HepG2 (cell line): ENCODE measurements around the gene CAND1. TPM values are rescaled to one million over a fixed set of nuclear protein-coding genes. Genes with fewer than 3 reads are reported as not detected.

Experiments used
- ATAC-seq: fragments of 200-7000 bp; cut with Tn5 transposase; 3 replicates; pipeline ENCODE4 v1.9.1; 2020; ENCODE audit warnings: mild to moderate bottlenecking, moderate library complexity
- BruUV-seq: library from RNA; stranded (reverse); fragments of 400-500 nt; replicated peaks from 2 replicates; lab custom pipeline; 2021; lab: Mats Ljungman, UMichigan
- CTCF ChIA-PET: fragments of 300-600 bp; formaldehyde crosslinking; extraction: SDS; loops from one replicate; lab custom pipeline; 2021; ENCODE audit warnings: low total read pairs, inconsistent platforms, low intra/inter-chr PET ratio; lab: Yijun Ruan, JAX
- POLR2A ChIA-PET: fragments of 350-600 bp; sonication (Branson Sonifier 250); formaldehyde crosslinking; loops from one replicate; lab custom pipeline; 2020; ENCODE audit warnings: antibody characterized with exemption, inconsistent platforms; lab: Yijun Ruan, JAX
- DNase-seq: peaks from one replicate; pipeline ENCODE4 v3.0.0-alpha.2; 2015; ENCODE audit warnings: low spot score
- FAIRE-seq: peaks from 3 replicates; lab custom pipeline; 2011; peaks lifted over from hg19 to GRCh38; lab: Jason Lieb, UNC
- H2AFZ ChIP-seq: one replicate; pipeline ENCODE4 v1.6.1; 2011; ENCODE audit warnings: low read length, inconsistent platforms
- H3K27ac ChIP-seq: fragments of 300-600 bp; 3 replicates; pipeline ENCODE4 v1.8.0; 2011; ENCODE audit warnings: mixed run types, mild to moderate bottlenecking, mixed read lengths, low read length, inconsistent platforms; ENCODE audit not compliant: insufficient read depth; ENCODE audit errors: extremely low read length
- H3K27me3 ChIP-seq, 2 experiments: fragments of 200-600 bp in 1 of 2; 2 replicates in 1 of 2; 3 replicates in 1 of 2; pipeline versions ENCODE4 v1.6.0 to v1.8.0; 2011; ENCODE audit warnings: low read length in 2 of 2, mild to moderate bottlenecking in 2 of 2, moderate library complexity in 2 of 2, inconsistent platforms in 1 of 2; ENCODE audit not compliant: insufficient read depth in 2 of 2, control insufficient read depth in 1 of 2
- H3K36me3 ChIP-seq, 2 experiments: fragments of 200-600 bp in 1 of 2; replicated peaks in 1 of 2; 2 replicates in 1 of 2; 3 replicates in 1 of 2; pipeline versions ENCODE4 v1.5.1 to v1.8.0; 2011; ENCODE audit warnings: low read length in 2 of 2, inconsistent platforms in 1 of 2; ENCODE audit not compliant: insufficient read depth in 2 of 2, control insufficient read depth in 1 of 2
- H3K4me1 ChIP-seq: 2 replicates; pipeline ENCODE4 v1.5.1; 2012; ENCODE audit warnings: low read length, inconsistent platforms; ENCODE audit not compliant: insufficient read depth
- H3K4me2 ChIP-seq: 2 replicates; pipeline ENCODE4 v1.6.0; 2011; ENCODE audit warnings: low read depth, low read length, inconsistent platforms
- H3K4me3 ChIP-seq, 3 experiments: fragments of 200-600 bp in 1 of 3; sonication (generic), shearing (Covaris generic) in 1 of 3; replicated peaks in 1 of 3; 2 replicates each; pipeline ENCODE4 v1.5.1; 2011 to 2016; ENCODE audit warnings: low read length in 3 of 3, inconsistent platforms in 2 of 3, low read depth in 2 of 3, mild to moderate bottlenecking in 2 of 3, control low read depth in 1 of 3, mixed read lengths in 1 of 3; ENCODE audit not compliant: insufficient read depth in 1 of 3
- H3K79me2 ChIP-seq: one replicate; pipeline ENCODE4 v1.6.1; 2011; ENCODE audit warnings: low read length, inconsistent platforms; ENCODE audit not compliant: insufficient read depth
- H3K9ac ChIP-seq: 2 replicates; pipeline ENCODE4 v1.6.0; 2011; ENCODE audit warnings: mild to moderate bottlenecking, low read depth, low read length, inconsistent platforms; ENCODE audit not compliant: insufficient read depth
- H3K9me3 ChIP-seq: 2 replicates; pipeline ENCODE4 v1.5.1; 2012; ENCODE audit warnings: mild to moderate bottlenecking, low read length
- H4K20me1 ChIP-seq: 2 replicates; pipeline ENCODE4 v1.6.0; 2011; ENCODE audit warnings: inconsistent platforms, mild to moderate bottlenecking, low read length, moderate library complexity; ENCODE audit not compliant: insufficient read depth
- BORCS8-MEF2B ChIP-seq: sonication (generic); formaldehyde crosslinking; IDR thresholded peaks from 2 replicates; pipeline ENCODE4 v1.8.0; 2022; ENCODE audit warnings: mild to moderate bottlenecking, missing genetic modification reagents
- CENPX ChIP-seq: sonication (generic); formaldehyde crosslinking; IDR thresholded peaks from 2 replicates; pipeline ENCODE4 v1.9.0; 2021; ENCODE audit warnings: mild to moderate bottlenecking, missing genetic modification reagents, moderate library complexity
- EP300 ChIP-seq, 3 experiments: sonication (generic) in 1 of 3; formaldehyde crosslinking in 1 of 3; IDR thresholded peaks; 2 replicates each; pipeline versions ENCODE4 v1.5.1 to v1.6.1; 2011 to 2020; ENCODE audit warnings: low read depth in 2 of 3, low read length in 2 of 3, borderline replicate concordance in 1 of 3, improper control_type of control experiment in 1 of 3, mild to moderate bottlenecking in 1 of 3, missing genetic modification reagents in 1 of 3, moderate library complexity in 1 of 3
- MBD4 ChIP-seq: IDR thresholded peaks from 2 replicates; pipeline ENCODE4 v1.6.1; 2012; ENCODE audit warnings: low read length, inconsistent platforms, borderline replicate concordance
- NCOA1 ChIP-seq: sonication (generic); formaldehyde crosslinking; IDR thresholded peaks from 2 replicates; pipeline ENCODE4 v1.9.0; 2021; ENCODE audit warnings: missing genetic modification reagents
- PHF8 ChIP-seq: sonication (generic); formaldehyde crosslinking; IDR thresholded peaks from 2 replicates; pipeline ENCODE4 v1.5.0; 2020; ENCODE audit warnings: missing genetic modification reagents
- ZNF124 ChIP-seq: sonication (generic); formaldehyde crosslinking; IDR thresholded peaks from 2 replicates; pipeline ENCODE4 v1.4.0; 2020; ENCODE audit warnings: missing genetic modification reagents
- ZNF138 ChIP-seq: sonication (generic); formaldehyde crosslinking; IDR thresholded peaks from 2 replicates; pipeline ENCODE4 v1.5.0; 2020; ENCODE audit warnings: mild to moderate bottlenecking, low read depth, missing genetic modification reagents
- ZNF674 ChIP-seq: sonication (generic); formaldehyde crosslinking; IDR thresholded peaks from 2 replicates; pipeline ENCODE4 v1.5.0; 2020; ENCODE audit warnings: low read depth, mild to moderate bottlenecking, missing genetic modification reagents
- ZNF709 ChIP-seq: sonication (generic); formaldehyde crosslinking; IDR thresholded peaks from 2 replicates; pipeline ENCODE4 v1.5.0; 2020; ENCODE audit warnings: mild to moderate bottlenecking, missing genetic modification reagents
- WGBS: methylation state at CpG from one replicate; pipeline ENCODE4 v1.1.6; 2017; ENCODE audit warnings: low lambda C conversion rate; 5-methylcytosine and 5-hydroxymethylcytosine counted together
- in situ Hi-C: cut with HindIII; loops from 2 replicates; pipeline ENCODE4 v1.10.0; 2017; ENCODE audit warnings: low pct_unique_long_range_greater_than_20kb; ENCODE audit not compliant: extremely low pct_ligation_motif_present
- intact Hi-C: fragments of 100-400 bp; cut with micrococcal nuclease; formaldehyde crosslinking; loops from one replicate; pipeline ENCODE4 v1.10.0; 2022; ENCODE audit not compliant: unreplicated experiment
- polyA plus RNA-seq, 8 experiments: library from polyadenylated mRNA; depleted of rRNA in 3 of 8; stranded (reverse) in 7 of 8; unstranded in 1 of 8; fragments of >200 nt; fragmentation: Illumina TruSeq in 4 of 8; extraction: Trizol in 4 of 8; gene quantifications; 2 replicates each; pipeline versions ENCODE4 v1.2.1 to v1.2.3, GENCODE V29; 2011 to 2016; ENCODE audit warnings: low read depth in 4 of 8, missing spikeins in 1 of 8, mixed read lengths in 1 of 8; ENCODE audit not compliant: insufficient read depth in 1 of 8
- total RNA-seq, 5 experiments: library from RNA; depleted of rRNA; stranded (reverse); fragments of >200 nt; fragmentation: Illumina TruSeq; extraction: Trizol; gene quantifications; 2 replicates each; pipeline ENCODE4 v1.2.3, GENCODE V29; 2016; ENCODE audit warnings: low read depth in 1 of 5
- TF ChIP-seq, protein P1 (sequence below): sonication (generic); formaldehyde crosslinking; IDR thresholded peaks from 2 replicates; pipeline ENCODE4 v1.5.0; 2020; ENCODE audit warnings: mild to moderate bottlenecking, low read depth, missing genetic modification reagents, borderline replicate concordance
- TF ChIP-seq, protein P2 (sequence below): sonication (generic); formaldehyde crosslinking; IDR thresholded peaks from 2 replicates; pipeline ENCODE4 v1.4.0; 2020; ENCODE audit warnings: mild to moderate bottlenecking, missing genetic modification reagents, borderline replicate concordance
- TF ChIP-seq, protein P3 (sequence below): sonication (generic); formaldehyde crosslinking; IDR thresholded peaks from 2 replicates; pipeline ENCODE4 v1.4.0; 2020; ENCODE audit warnings: missing genetic modification reagents
- TF ChIP-seq, protein P4 (sequence below): sonication (generic); formaldehyde crosslinking; IDR thresholded peaks from 2 replicates; pipeline ENCODE4 v1.4.0; 2020; ENCODE audit warnings: missing genetic modification reagents
- TF ChIP-seq, protein P5 (sequence below): IDR thresholded peaks from 2 replicates; pipeline ENCODE4 v1.6.1; 2016; ENCODE audit warnings: low read depth, control low read depth

CAND1 gene
- total and polyA plus RNA-seq, 2 of the 13 experiments (the other 11 are each of a cell fraction or from before 2014, with no cell fraction given): 56.2 to 138 TPM

DNA sequence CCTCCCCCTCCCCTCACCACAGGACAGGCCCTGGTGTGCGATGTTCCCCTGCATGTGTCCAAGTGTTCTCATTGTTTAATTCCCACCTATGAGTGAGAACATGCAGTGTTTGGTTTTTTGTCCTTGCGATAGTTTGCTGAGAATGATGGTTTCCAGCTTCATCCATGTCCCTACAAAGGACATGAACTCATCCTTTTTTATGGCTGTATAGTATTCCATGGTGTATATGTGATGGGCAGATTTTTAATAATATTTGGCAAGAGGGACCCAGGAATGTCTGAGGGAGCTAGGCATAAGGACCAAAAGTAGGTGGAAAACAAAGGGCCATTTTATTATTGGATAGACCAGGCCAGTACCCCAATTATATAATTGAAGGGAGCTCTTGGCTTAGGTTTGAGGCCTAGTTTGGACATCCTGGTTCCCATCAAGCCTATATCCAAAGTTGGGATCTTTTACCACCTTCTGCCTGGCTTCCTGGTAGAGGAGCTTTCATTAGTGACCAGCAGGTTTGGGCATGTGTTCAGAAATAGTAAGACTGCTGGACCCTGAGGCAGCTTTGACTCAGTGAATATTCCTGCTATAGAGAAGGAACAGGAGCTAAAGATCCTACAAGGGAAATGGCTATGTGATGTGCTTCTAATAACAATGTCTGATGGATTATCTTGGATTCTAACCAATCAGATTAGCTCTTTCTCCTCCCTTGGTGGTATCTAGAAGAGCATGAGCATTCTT is 76.0 kb downstream of the CAND1 start:
- no peak for DNase-seq
- TF ChIP-seq BORCS8-MEF2B (CRISPR knock-in tag): no peak
- TF ChIP-seq MBD4: no peak
- TF ChIP-seq ZNF138 (CRISPR knock-in tag): no peak
- TF ChIP-seq, protein P1, sequence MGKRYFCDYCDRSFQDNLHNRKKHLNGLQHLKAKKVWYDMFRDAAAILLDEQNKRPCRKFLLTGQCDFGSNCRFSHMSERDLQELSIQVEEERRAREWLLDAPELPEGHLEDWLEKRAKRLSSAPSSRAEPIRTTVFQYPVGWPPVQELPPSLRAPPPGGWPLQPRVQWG: no peak
- TF ChIP-seq ZNF674 (CRISPR knock-in tag): no peak
- no peak for TF ChIP-seq NCOA1 (CRISPR knock-in tag)
- TF ChIP-seq PHF8 (CRISPR knock-in tag): no peak
- TF ChIP-seq, protein P2, sequence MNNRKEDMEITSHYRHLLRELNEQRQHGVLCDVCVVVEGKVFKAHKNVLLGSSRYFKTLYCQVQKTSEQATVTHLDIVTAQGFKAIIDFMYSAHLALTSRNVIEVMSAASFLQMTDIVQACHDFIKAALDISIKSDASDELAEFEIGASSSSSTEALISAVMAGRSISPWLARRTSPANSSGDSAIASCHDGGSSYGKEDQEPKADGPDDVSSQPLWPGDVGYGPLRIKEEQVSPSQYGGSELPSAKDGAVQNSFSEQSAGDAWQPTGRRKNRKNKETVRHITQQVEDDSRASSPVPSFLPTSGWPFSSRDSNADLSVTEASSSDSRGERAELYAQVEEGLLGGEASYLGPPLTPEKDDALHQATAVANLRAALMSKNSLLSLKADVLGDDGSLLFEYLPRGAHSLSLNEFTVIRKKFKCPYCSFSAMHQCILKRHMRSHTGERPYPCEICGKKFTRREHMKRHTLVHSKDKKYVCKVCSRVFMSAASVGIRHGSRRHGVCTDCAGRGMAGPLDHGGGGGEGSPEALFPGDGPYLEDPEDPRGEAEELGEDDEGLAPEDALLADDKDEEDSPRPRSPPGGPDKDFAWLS (CRISPR knock-in tag): no peak
- TF ChIP-seq ZNF124 (CRISPR knock-in tag): no peak
- no peak for TF ChIP-seq ZNF709 (CRISPR knock-in tag)
- TF ChIP-seq, protein P3, sequence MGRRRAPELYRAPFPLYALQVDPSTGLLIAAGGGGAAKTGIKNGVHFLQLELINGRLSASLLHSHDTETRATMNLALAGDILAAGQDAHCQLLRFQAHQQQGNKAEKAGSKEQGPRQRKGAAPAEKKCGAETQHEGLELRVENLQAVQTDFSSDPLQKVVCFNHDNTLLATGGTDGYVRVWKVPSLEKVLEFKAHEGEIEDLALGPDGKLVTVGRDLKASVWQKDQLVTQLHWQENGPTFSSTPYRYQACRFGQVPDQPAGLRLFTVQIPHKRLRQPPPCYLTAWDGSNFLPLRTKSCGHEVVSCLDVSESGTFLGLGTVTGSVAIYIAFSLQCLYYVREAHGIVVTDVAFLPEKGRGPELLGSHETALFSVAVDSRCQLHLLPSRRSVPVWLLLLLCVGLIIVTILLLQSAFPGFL: no peak
- TF ChIP-seq EP300 (IDR thresholded peaks at IDR 0.05; ENCODE audit: low read depth in 2 of 2, low read length in 2 of 2): no peak
- no peak for TF ChIP-seq EP300 (CRISPR knock-in tag; IDR thresholded peaks at IDR 0.05; ENCODE audit: borderline replicate concordance)
- no peak for TF ChIP-seq CENPX
- TF ChIP-seq, protein P4, sequence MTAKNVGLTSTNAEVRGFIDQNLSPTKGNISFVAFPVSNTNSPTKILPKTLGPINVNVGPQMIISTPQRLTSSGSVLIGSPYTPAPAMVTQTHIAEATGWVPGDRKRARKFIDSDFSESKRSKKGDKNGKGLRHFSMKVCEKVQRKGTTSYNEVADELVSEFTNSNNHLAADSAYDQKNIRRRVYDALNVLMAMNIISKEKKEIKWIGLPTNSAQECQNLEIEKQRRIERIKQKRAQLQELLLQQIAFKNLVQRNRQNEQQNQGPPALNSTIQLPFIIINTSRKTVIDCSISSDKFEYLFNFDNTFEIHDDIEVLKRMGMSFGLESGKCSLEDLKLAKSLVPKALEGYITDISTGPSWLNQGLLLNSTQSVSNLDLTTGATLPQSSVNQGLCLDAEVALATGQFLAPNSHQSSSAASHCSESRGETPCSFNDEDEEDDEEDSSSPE: no peak
- TF ChIP-seq, protein P5, sequence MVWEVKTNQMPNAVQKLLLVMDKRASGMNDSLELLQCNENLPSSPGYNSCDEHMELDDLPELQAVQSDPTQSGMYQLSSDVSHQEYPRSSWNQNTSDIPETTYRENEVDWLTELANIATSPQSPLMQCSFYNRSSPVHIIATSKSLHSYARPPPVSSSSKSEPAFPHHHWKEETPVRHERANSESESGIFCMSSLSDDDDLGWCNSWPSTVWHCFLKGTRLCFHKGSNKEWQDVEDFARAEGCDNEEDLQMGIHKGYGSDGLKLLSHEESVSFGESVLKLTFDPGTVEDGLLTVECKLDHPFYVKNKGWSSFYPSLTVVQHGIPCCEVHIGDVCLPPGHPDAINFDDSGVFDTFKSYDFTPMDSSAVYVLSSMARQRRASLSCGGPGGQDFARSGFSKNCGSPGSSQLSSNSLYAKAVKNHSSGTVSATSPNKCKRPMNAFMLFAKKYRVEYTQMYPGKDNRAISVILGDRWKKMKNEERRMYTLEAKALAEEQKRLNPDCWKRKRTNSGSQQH: no peak

More for the DNA sequence above, 76.0 kb downstream of the CAND1 start:
- H3K4me1 ChIP-seq: peaks cover 5% of the 10 kb centered on the region; the same call in 1 of the 2 replicates
- no peaks in the 10 kb centered on the region for H3K79me2 ChIP-seq
- H3K9ac ChIP-seq: no peak overlapping the region
- BruUV-seq: no TSS peak
- intact Hi-C loops: no loop called here
- ATAC-seq (no peak), FAIRE-seq (no peak)
- H3K4me2 ChIP-seq: no peak overlapping the region
- no peaks in the 10 kb centered on the region for H3K9me3 ChIP-seq
- H4K20me1 ChIP-seq: no peaks in the 10 kb centered on the region
- no peak overlapping the region for H3K27ac ChIP-seq
- H3K36me3 ChIP-seq: no peaks in the 10 kb centered on the region
- no peaks in the 10 kb centered on the region for H3K27me3 ChIP-seq
- WGBS: 42% methylated on average over 2 of the region's 2 CpGs
- CTCF ChIA-PET: no interaction called here
- H2AFZ ChIP-seq: no peak overlapping the region
- no peak overlapping the region for H3K4me3 ChIP-seq
- POLR2A ChIA-PET: no interaction called here
- in situ Hi-C loops: no loop called here
